Measurements from ENCODE around the gene ANKRD18A. TPM values are rescaled to one million over a fixed set of nuclear protein-coding genes. Genes with fewer than 3 reads are reported as not detected.

The ANKRD18A gene
- total and polyA plus RNA-seq, 9 of the 15 experiments (the other 6 are each of a cell fraction or from before 2014, with no cell fraction given), result 1.9 TPM; not detected in 8

GRCh38 chr9:38622951-38623350, 2.6 kb upstream of the ANKRD18A start (continued):
- TF ChIP-seq SRSF7 (optimal IDR thresholded peaks at IDR 0.05; ENCODE audit: low read depth, low read length) (no peak), SRSF9 (IDR thresholded peaks at IDR 0.05; ENCODE audit: borderline replicate concordance, low read depth, low read length) (no peak)

GRCh38 chr9:38622288-38622674, 1.9 kb upstream of the ANKRD18A start:
- ChIA-PET CTCF (ENCODE audit: low intra/inter-chr PET ratio) (no interaction called here), POLR2A (interaction anchor here (0.6 to 0.8 kb wide), 2 partner anchors 47 to 68 kb away, joined by 3 read pairs; no protein-coding TSS in a partner anchor)
- no peak overlapping the region for H3K4me2 ChIP-seq (ENCODE audit: insufficient read depth, low read length)
- BruUV-seq (replicated peaks), result no TSS peak
- no peaks in the 10 kb centered on the region for H3K36me3 ChIP-seq (ENCODE audit: control insufficient read depth, insufficient read depth, low read length)
- H3K79me2 ChIP-seq (ENCODE audit: control insufficient read depth, insufficient read depth, low read length), result no peaks in the 10 kb centered on the region
- ATAC-seq, result no peak; the same call in 2 of the 3 replicates
- H3K4me3 ChIP-seq, result no peak overlapping the region
- peaks cover 0 to 6% of the 10 kb centered on the region in 2 experiments; a peak in 1 of 5 replicates for H3K4me1 ChIP-seq (replicated peaks in 1 of 2; ENCODE audit: control insufficient read depth in 2 of 2, insufficient read depth in 2 of 2, low read length in 2 of 2)
- in situ Hi-C loops (cut with MboI), result no loop called here
- no peaks in the 10 kb centered on the region for H3K9me3 ChIP-seq (replicated peaks; ENCODE audit: control insufficient read depth, insufficient read depth, low read depth, low read length)
- H3K27ac ChIP-seq (ENCODE audit: extremely low read depth, low read depth, low read length), result no peak overlapping the region
- no peaks in the 10 kb centered on the region for H3K9me1 ChIP-seq (ENCODE audit: control insufficient read depth, insufficient read depth, low read length)
- H3K9ac ChIP-seq (ENCODE audit: insufficient read depth in 1 of 2, low read depth in 2 of 2, low read length in 2 of 2), result no peak overlapping the region
- no peak for DNase-seq (ENCODE audit: extremely low read depth in 1 of 4, low spot score in 3 of 4)
- no peak overlapping the region for H2AFZ ChIP-seq (ENCODE audit: low read depth, low read length)
- H3K27me3 ChIP-seq (ENCODE audit: control insufficient read depth in 2 of 2, insufficient read depth in 2 of 2, low read length in 2 of 2), result peaks cover 0 to 12% of the 10 kb centered on the region in 2 experiments; a peak in 3 of 5 replicates
- no peaks in the 10 kb centered on the region for H4K20me1 ChIP-seq (replicated peaks; ENCODE audit: control insufficient read depth, insufficient read depth, low read length)
- 2% methylated on average over 25 of the region's 30 CpGs for whole genome bisulfite sequencing (ENCODE audit: insufficient coverage, low coverage, missing lambda C conversion rate)
- no peak for FAIRE-seq
- TF ChIP-seq KLF6 (CRISPR knock-in tag; IDR thresholded peaks at IDR 0.05; ENCODE audit: borderline replicate concordance) (no peak), RBM39 (optimal IDR thresholded peaks at IDR 0.05; ENCODE audit: low read depth, low read length) (no peak), E2F3 (CRISPR knock-in tag; IDR thresholded peaks at IDR 0.05) (no peak), KLF10 (CRISPR knock-in tag; IDR thresholded peaks at IDR 0.05) (no peak), HLTF (IDR thresholded peaks at IDR 0.05) (no peak), MTA1 (IDR thresholded peaks at IDR 0.05; ENCODE audit: borderline replicate concordance) (no peak), TSHZ1 (CRISPR knock-in tag; IDR thresholded peaks at IDR 0.05) (no peak), ZNF24 (IDR thresholded peaks at IDR 0.05) (no peak), ZFPM2 (CRISPR knock-in tag; IDR thresholded peaks at IDR 0.05) (no peak), NFXL1 (CRISPR knock-in tag; IDR thresholded peaks at IDR 0.05) (no peak), TCF7L2 (IDR thresholded peaks at IDR 0.05; ENCODE audit: low read depth, low read length) (no peak), NR2C2 (CRISPR knock-in tag; IDR thresholded peaks at IDR 0.05) (no peak), NR2C2 (tag; IDR thresholded peaks at IDR 0.05) (no peak), ZBTB7A (IDR thresholded peaks at IDR 0.05; ENCODE audit: borderline replicate concordance, control insufficient read depth, low read depth, low read length) (no peak)
- intact Hi-C loops (cut with micrococcal nuclease), result no loop called here

Data from K562 (cell line).